Measurements from ENCODE around the gene ALG1. TPM values are rescaled to one million over a fixed set of nuclear protein-coding genes. Genes with fewer than 3 reads are reported as not detected.

Gene ALG1
- total RNA-seq, 1 experiment from 2014 or later, result 36.2 TPM

DNA sequence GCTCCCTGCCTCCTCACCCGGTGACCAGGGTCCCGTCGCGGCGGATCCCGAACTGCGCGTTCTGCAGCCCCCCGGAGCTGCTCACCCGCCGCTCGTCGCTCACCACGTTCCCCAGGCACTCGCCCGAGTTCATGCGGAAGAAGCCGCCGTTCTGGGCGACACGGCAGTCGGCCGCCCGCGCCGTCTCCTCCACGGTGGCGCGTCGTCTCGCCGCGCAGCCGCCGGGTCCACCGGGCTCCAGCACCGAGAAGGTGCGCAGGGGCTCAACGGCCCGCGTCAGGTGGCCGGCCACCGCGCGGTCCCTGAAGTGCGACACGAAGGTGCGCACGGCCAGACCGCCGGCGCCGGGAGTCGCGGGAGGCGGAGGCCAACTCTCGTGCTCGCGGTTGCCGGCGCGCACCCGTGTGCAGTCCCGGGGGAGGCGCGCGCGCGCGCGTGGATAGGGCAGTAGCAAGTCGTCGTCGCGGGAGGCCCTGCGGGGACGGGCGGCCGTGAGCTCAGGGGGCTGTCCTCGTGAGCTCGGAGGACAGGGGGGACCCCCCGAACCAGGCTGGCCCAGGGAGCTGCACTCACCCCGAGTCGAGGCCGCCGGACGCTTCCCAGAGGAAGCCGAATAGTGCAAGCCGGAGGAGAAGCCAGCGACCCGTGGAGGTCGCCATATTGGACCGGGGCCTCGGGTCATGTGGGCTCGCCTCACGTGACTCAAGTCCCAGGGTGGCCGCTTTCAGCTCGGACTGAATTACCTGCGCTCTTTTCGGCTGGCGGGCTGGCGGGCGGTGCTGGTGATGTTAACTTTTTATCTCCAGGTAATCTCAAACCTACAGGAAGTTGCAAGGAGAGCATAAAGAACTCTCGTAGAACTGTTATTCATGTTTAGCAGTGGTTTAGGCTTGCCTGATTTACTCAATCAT lies 38.1 kb upstream of the ALG1 start, which contains the start of gene NAGPA:
Gene NAGPA (minus strand): TSS at position 680 of the 911 bp plus-strand sequence. CDS start 21 bp downstream, at position 659.
- no peak within 1 kb of the TSS for H3K27ac ChIP-seq (ENCODE audit: insufficient read length, low read depth, low read length)
- no peaks in the 10 kb centered on the region for H3K9me3 Mint-ChIP-seq

More for the DNA sequence above, 38.1 kb upstream of the ALG1 start, which contains the start of gene NAGPA:
- Histone ChIP-seq H4K20me1 (ENCODE audit: control insufficient read depth, insufficient read depth, insufficient read length) (no peaks in the 10 kb centered on the region), H4K5ac (ENCODE audit: insufficient read length, low read depth, low read length) (no peak within 1 kb of the TSS), H3K4me1 (ENCODE audit: insufficient read depth, low read length) (peaks cover 9% of the 10 kb centered on the region), H3K27me3 (ENCODE audit: insufficient read depth, low read length) (no peaks in the 10 kb centered on the region), H3K14ac (ENCODE audit: insufficient read depth, low read length) (no peak within 1 kb of the TSS), H3K79me2 (ENCODE audit: insufficient read depth, low read length) (no peaks in the 10 kb centered on the region), H2AFZ (ENCODE audit: low read length) (no peak within 1 kb of the TSS), H3K4me2 (ENCODE audit: insufficient read depth, insufficient read length, low read length) (peak within 1 kb of the TSS; percentile 74), H2BK120ac (ENCODE audit: low read depth, low read length, poor library complexity, severe bottlenecking) (no peak within 1 kb of the TSS), H3K9me3 (ENCODE audit: control insufficient read depth, low read depth, low read length) (no peaks in the 10 kb centered on the region), H3K79me1 (ENCODE audit: insufficient read depth, low read depth, low read length, poor library complexity, severe bottlenecking) (no peaks in the 10 kb centered on the region), H2AK5ac (ENCODE audit: insufficient read length, low read length) (no peak within 1 kb of the TSS), H3K4ac (ENCODE audit: low read depth, low read length) (no peak within 1 kb of the TSS), H4K91ac (ENCODE audit: insufficient read length, low read depth, low read length) (no peak within 1 kb of the TSS), H3K56ac (ENCODE audit: insufficient read length, low read depth, low read length) (no peak within 1 kb of the TSS), H3K23ac (ENCODE audit: insufficient read length, low read depth, low read length) (no peak within 1 kb of the TSS), H3T11ph (ENCODE audit: low read length) (no peak within 1 kb of the TSS), H4K8ac (replicated peaks; ENCODE audit: insufficient read length, low read depth, low read length) (no peak within 1 kb of the TSS), H2BK20ac (ENCODE audit: low read depth, low read length, poor library complexity, severe bottlenecking) (no peak within 1 kb of the TSS), H2BK5ac (ENCODE audit: insufficient read length, low read length) (no peak within 1 kb of the TSS), H3K18ac (ENCODE audit: insufficient read length, low read depth, low read length) (no peak within 1 kb of the TSS), H2BK15ac (ENCODE audit: low read depth, low read length) (no peak within 1 kb of the TSS), H2BK12ac (ENCODE audit: insufficient read length, low read depth, low read length) (no peak within 1 kb of the TSS), H3K23me2 (ENCODE audit: insufficient read length, low read depth, low read length, poor library complexity, severe bottlenecking) (peaks cover 5% of the 10 kb centered on the region), H3K9ac (ENCODE audit: extremely low read depth, insufficient read length, low read length) (peak within 1 kb of the TSS; percentile 63)
- no CpG with 5 or more reads among the region's 104 CpGs for WGBS (ENCODE audit: extremely low coverage, insufficient read length, low lambda C conversion rate)
- DNase-seq, result peak; percentile 86
- peaks cover 5% of the 10 kb centered on the region for H3K27me3 Mint-ChIP-seq (ENCODE audit: low read depth)
- H3K4me3 Mint-ChIP-seq, result peak within 1 kb of the TSS; percentile 72 to 85
- peaks cover 21 to 31% of the 10 kb centered on the region in 2 experiments for H3K4me1 Mint-ChIP-seq
- TF ChIP-seq, protein P1, sequence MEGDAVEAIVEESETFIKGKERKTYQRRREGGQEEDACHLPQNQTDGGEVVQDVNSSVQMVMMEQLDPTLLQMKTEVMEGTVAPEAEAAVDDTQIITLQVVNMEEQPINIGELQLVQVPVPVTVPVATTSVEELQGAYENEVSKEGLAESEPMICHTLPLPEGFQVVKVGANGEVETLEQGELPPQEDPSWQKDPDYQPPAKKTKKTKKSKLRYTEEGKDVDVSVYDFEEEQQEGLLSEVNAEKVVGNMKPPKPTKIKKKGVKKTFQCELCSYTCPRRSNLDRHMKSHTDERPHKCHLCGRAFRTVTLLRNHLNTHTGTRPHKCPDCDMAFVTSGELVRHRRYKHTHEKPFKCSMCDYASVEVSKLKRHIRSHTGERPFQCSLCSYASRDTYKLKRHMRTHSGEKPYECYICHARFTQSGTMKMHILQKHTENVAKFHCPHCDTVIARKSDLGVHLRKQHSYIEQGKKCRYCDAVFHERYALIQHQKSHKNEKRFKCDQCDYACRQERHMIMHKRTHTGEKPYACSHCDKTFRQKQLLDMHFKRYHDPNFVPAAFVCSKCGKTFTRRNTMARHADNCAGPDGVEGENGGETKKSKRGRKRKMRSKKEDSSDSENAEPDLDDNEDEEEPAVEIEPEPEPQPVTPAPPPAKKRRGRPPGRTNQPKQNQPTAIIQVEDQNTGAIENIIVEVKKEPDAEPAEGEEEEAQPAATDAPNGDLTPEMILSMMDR (conservative IDR thresholded peaks at IDR 0.05), result no peak
- H3K27ac Mint-ChIP-seq, result peak within 1 kb of the TSS in 2 of 3 experiments; percentile 21 to 89; a peak in 4 of 7 replicates
- no peaks in the 10 kb centered on the region; a peak in 1 of 7 replicates for H3K36me3 Mint-ChIP-seq (ENCODE audit: insufficient read depth in 1 of 3, low read depth in 3 of 3)
